Measurements from ENCODE around the gene SMYD3.
"Not testable (repeated sequence)": the region's sequence is repeated elsewhere in the genome, so short reads cannot be mapped to it uniquely, and the experiment has no call there.

The SMYD3 gene

GRCh38 chr1:246324711-246325110 lies 182.4 kb downstream of the SMYD3 start:
- H3K27me3 Mint-ChIP-seq: no peaks in the 10 kb centered on the region
- no peak overlapping the region for H3K4me3 Mint-ChIP-seq
- no peak overlapping the region for H3K27ac Mint-ChIP-seq
- no peak for DNase-seq
- peaks cover 0 to 3% of the 10 kb centered on the region in 2 donors for H3K9me3 Mint-ChIP-seq
- H3K4me1 Mint-ChIP-seq: peaks cover 0 to 1% of the 10 kb centered on the region in 2 donors
- H3K36me3 Mint-ChIP-seq: peaks cover 10 to 23% of the 10 kb centered on the region in 2 donors
- ATAC-seq (replicated peaks): no peak

DNA sequence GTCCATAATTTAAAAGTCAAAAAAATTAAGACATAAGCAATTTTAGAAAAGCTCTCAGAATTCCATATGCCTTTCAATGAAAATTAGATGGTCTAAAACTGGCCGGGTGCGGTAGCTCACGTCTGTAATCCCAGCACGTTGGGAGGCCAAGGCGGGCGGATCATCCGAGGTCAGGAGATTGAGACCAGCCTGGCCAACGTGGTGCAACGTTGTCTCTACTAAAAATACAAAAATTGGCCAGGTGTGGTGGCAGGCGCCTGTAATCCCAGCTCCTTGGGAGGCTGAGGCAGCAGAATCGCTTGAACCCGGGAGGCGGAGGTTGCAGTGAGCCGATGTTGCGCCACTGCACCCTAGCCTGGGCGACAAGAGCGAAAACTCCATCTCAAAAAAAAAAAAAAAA lies 183.0 kb downstream of the SMYD3 start:
- peaks cover 9 to 21% of the 10 kb centered on the region in 2 donors for H3K36me3 Mint-ChIP-seq
- H3K4me1 Mint-ChIP-seq; DNase-seq; ATAC-seq (replicated peaks); H3K9me3 Mint-ChIP-seq; H3K27ac Mint-ChIP-seq; H3K4me3 Mint-ChIP-seq; H3K27me3 Mint-ChIP-seq: not testable (repeated sequence)

GRCh38 chr1:246320286-246320685 lies 186.8 kb downstream of the SMYD3 start:
- Mint-ChIP-seq H3K27ac (no peak overlapping the region), H3K27me3 (no peaks in the 10 kb centered on the region), H3K36me3 (peaks cover 5 to 7% of the 10 kb centered on the region in 2 donors), H3K4me3 (no peak overlapping the region), H3K9me3 (no peaks in the 10 kb centered on the region), H3K4me1 (peaks cover 0 to 1% of the 10 kb centered on the region in 2 donors)
- DNase-seq: no peak
- no peak for ATAC-seq (replicated peaks)

DNA sequence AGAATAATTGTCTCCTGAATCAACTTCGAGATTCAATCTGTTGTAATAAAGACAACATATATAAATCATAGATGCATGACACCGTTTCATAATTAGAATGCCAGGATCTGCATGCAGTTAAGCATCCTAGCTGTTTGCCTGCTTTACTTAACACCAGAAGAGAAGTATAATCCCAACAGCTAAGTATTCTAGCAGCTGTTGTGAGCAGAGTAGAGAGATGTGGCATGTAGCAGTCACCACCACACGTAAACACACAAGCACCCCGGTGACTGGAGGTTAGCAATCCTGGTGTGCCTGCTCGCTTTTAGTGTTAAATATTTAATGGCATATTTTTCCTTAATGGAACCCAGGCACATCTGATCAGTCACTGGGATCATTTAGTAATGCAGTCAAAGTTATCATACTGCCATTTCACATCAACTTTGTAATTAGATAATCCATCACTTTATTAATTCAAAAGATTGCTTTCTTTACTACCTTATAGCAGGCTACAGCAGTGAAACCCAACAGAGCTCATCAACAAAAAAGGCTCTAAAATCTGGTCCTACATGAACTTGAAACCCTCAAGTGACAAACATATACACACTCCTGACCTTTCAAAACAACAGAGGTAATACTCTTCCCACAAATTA lies 187.9 kb downstream of the SMYD3 start:
- no peak overlapping the region for H3K4me3 Mint-ChIP-seq
- H3K27ac Mint-ChIP-seq: no peak overlapping the region
- ATAC-seq (replicated peaks) (no peak), DNase-seq (no peak)
- peaks cover 0 to 1% of the 10 kb centered on the region in 2 donors for H3K4me1 Mint-ChIP-seq
- H3K27me3 Mint-ChIP-seq: no peaks in the 10 kb centered on the region
- no peaks in the 10 kb centered on the region for H3K9me3 Mint-ChIP-seq
- H3K36me3 Mint-ChIP-seq: peaks cover 5 to 7% of the 10 kb centered on the region in 2 donors

DNA sequence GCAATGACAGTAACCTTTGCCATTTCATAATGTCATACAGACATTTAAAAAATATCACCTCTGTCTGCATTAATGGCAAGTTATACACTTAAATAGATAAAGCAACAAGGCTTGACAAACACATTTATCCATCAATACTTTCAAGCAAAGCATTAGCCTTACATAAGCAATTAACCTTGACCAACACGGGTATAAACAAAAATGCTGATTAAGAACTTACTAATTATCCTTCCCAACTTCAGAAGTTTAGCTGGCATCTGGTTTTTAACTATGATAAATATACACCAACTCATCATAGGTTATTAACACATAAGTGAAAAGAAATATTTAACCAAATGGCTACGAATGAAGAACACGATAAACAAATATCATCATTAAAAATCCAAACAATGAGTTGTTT lies 188.5 kb downstream of the SMYD3 start:
- Mint-ChIP-seq H3K27me3 (no peaks in the 10 kb centered on the region), H3K4me3 (no peak overlapping the region), H3K27ac (no peak overlapping the region), H3K9me3 (no peaks in the 10 kb centered on the region), H3K4me1 (peaks cover 0 to 1% of the 10 kb centered on the region in 2 donors), H3K36me3 (peaks cover 5 to 7% of the 10 kb centered on the region in 2 donors)
- ATAC-seq (replicated peaks) (no peak), DNase-seq (no peak)

DNA sequence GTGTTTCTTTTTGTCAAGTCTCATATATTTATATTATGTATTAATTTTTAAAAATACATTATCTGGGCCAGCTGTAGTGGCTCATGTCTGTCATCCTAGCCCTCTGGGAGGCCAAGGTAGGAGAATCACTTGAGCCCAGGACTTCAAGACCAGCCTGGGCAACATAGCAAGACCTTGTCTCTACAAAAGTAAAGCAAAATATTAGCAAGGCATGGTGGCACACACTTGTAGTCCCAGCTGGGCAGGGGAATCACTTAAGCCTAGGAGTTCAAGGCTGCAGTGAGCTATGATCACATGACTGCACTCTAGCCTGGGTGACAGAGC lies 189.1 kb downstream of the SMYD3 start:
- Mint-ChIP-seq H3K4me3 (no peak overlapping the region), H3K27me3 (no peaks in the 10 kb centered on the region), H3K36me3 (peaks cover 5 to 6% of the 10 kb centered on the region in 2 donors), H3K9me3 (no peaks in the 10 kb centered on the region), H3K4me1 (peaks cover 0 to 1% of the 10 kb centered on the region in 2 donors), H3K27ac (no peak overlapping the region)
- DNase-seq (no peak), ATAC-seq (replicated peaks) (no peak)

DNA sequence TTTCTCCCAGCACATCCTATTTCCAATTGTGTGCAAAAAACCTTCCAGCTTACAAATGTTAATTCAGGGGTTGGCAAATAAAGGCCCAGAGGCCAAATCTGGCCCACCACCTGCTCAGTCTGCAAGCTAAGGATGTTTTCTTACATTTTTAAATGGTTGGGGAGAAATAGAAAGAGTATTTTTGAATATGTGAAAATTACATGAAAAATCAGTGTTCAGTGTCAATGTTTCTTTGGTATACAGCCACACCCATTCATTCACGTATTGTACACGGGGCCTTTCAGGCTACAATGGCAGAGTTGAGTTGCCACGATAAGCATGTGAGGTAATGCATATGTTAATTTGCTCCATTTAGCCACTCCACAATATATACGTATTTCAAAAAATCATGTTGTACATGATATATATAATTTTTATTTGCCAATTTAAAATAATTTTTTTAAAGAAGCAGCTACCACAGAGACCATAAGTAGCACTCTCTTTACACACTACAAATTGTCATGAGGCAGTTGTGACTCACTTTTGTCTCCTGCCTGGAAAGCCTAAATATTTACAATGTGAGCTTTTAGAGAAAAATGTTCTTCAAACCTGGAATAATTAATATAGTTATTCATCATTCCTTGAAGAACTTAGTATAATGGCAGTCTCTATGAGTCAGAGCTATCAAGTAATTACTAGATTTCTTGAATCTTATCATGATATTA lies 189.6 kb downstream of the SMYD3 start:
- H3K4me3 Mint-ChIP-seq: no peak overlapping the region
- no peak for ATAC-seq (replicated peaks)
- no peaks in the 10 kb centered on the region for H3K27me3 Mint-ChIP-seq
- no peaks in the 10 kb centered on the region for H3K9me3 Mint-ChIP-seq
- H3K4me1 Mint-ChIP-seq: peaks cover 0 to 1% of the 10 kb centered on the region in 2 donors
- H3K27ac Mint-ChIP-seq: no peak overlapping the region
- peaks cover 0 to 2% of the 10 kb centered on the region in 2 donors for H3K36me3 Mint-ChIP-seq
- DNase-seq: no peak

GRCh38 chr1:246311461-246311860 lies 195.6 kb downstream of the SMYD3 start:
- DNase-seq (no peak), ATAC-seq (replicated peaks) (no peak)
- Mint-ChIP-seq H3K4me3 (no peak overlapping the region), H3K4me1 (no peaks in the 10 kb centered on the region), H3K36me3 (peaks cover 1 to 19% of the 10 kb centered on the region in 2 donors), H3K9me3 (no peaks in the 10 kb centered on the region), H3K27me3 (no peaks in the 10 kb centered on the region), H3K27ac (no peak overlapping the region)

- Mint-ChIP-seq H3K27me3 (no peaks in the 10 kb centered on the region), H3K27ac (no peak overlapping the region), H3K4me3 (no peak overlapping the region), H3K36me3 (peaks cover 1 to 19% of the 10 kb centered on the region in 2 donors), H3K4me1 (no peaks in the 10 kb centered on the region), H3K9me3 (no peaks in the 10 kb centered on the region)
- DNase-seq: no peak
- no peak for ATAC-seq (replicated peaks)
These were observed 197.7 kb downstream of the SMYD3 start for GRCh38 chr1:246309247-246309884.

- no peaks in the 10 kb centered on the region for H3K9me3 Mint-ChIP-seq
- DNase-seq: no peak
- H3K36me3 Mint-ChIP-seq: peaks cover 1 to 19% of the 10 kb centered on the region in 2 donors
- no peaks in the 10 kb centered on the region for H3K27me3 Mint-ChIP-seq
- no peak overlapping the region for H3K27ac Mint-ChIP-seq
- no peak overlapping the region for H3K4me3 Mint-ChIP-seq
- no peak for ATAC-seq (replicated peaks)
- no peaks in the 10 kb centered on the region for H3K4me1 Mint-ChIP-seq
These were observed 198.5 kb downstream of the SMYD3 start for GRCh38 chr1:246308533-246309075.

DNA sequence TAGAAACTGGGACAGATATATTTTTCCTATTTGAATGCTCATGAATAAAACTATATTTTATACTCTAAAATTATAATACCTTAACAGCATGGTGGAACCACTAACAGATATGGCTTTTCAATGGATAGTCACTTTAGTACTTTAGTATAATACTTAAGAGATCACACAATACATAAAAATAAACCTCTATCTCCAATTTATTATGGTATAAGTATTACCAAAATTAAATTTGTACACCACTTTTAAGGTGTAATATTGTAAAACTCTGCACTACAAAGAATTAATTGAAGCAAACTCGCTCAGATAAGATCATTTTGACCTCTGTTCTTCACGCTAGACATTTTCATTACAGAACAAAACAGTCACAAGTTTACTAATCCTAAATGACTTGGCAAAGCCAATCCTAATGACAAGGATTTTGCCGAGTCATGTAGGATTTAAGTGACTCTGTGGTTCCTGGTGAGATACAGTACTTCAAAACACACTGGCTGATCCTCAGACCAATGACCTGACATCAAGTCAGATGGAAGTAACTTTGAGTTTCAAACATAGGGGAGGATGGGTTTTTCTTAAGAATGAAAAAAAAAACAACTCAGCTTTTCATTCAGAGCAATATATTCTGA lies 200.6 kb downstream of the SMYD3 start:
- H3K27ac Mint-ChIP-seq: no peak overlapping the region
- H3K4me3 Mint-ChIP-seq: no peak overlapping the region
- H3K9me3 Mint-ChIP-seq: no peaks in the 10 kb centered on the region
- no peak for ATAC-seq (replicated peaks)
- DNase-seq: no peak
- no peaks in the 10 kb centered on the region for H3K4me1 Mint-ChIP-seq
- H3K27me3 Mint-ChIP-seq: no peaks in the 10 kb centered on the region
- H3K36me3 Mint-ChIP-seq: peaks cover 0 to 12% of the 10 kb centered on the region in 2 donors

DNA sequence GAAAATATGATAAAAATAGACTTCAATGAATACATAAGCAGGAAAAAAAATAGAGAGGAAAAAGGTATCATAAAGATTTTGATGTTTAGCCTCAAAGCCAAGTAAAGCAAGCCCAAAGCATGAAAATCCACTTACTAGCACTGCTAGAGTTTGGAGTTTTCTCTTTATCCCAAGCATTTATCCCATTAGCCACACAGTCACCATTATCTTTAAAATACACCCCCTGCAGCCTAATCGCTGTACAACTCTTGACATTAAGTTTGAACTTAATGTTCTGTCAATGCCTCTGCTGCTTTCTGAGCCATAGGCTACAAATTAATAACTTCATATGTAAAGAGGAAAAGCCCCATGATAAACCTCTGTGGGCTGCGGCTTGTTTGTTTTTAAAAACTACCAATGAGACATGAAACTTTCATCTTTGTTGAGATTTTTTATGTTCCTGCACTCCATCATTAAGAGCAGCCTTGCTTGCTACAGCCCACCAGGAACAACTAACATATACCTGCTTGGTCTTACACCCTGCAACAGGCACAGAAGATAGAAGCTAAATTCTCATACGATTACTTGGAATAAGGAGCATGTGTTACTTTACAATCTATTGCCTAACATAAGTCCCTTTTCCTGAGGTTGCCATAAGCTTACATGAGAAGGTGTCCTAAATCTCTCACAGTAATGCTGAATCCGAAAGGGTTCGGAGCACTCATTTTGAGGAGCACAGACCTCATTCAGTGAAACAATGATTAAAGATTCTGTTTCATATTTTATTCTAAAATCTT lies 202.4 kb downstream of the SMYD3 start:
- Mint-ChIP-seq H3K27ac (no peak overlapping the region), H3K9me3 (no peaks in the 10 kb centered on the region), H3K4me3 (no peak overlapping the region), H3K27me3 (no peaks in the 10 kb centered on the region), H3K36me3 (peaks cover 0 to 6% of the 10 kb centered on the region in 2 donors), H3K4me1 (no peaks in the 10 kb centered on the region)
- DNase-seq (no peak), ATAC-seq (replicated peaks) (no peak)

DNA sequence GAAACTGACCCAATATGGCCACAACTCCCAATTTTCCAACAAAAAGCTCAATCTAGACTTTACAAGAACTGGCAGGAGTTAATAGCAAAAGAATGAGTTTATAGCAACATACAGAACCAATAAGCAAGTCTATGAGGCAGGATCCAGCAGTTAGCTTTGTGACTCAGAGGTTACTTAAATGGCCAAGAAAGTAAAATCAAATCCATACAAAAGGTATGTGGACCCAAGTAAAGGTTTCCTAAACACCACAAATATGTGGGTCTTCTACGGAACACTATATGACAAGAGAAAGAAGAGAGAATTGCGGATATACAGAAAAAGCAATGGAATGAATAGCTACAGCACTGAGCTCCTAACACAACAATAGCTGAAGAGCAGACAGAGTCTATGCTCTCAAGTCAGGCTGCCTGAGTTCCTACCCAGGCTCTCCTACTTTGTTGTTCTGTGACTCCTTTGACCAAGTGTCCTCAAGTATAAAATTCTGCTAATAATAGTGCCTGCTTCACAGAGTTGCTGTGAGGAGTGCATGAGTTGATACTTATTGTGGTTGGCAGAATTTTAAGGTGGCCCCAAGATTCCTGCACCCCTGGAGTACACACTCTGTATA lies 204.3 kb downstream of the SMYD3 start:
- H3K4me1 Mint-ChIP-seq: no peaks in the 10 kb centered on the region

More for the DNA sequence above, 204.3 kb downstream of the SMYD3 start:
- no peak overlapping the region for H3K27ac Mint-ChIP-seq
- no peaks in the 10 kb centered on the region for H3K27me3 Mint-ChIP-seq
- ATAC-seq (replicated peaks) (no peak), DNase-seq (no peak)
- no peaks in the 10 kb centered on the region for H3K9me3 Mint-ChIP-seq
- peaks cover 4 to 8% of the 10 kb centered on the region in 2 donors for H3K36me3 Mint-ChIP-seq
- no peak overlapping the region for H3K4me3 Mint-ChIP-seq
